HG03097 (cell line): ENCODE results near the gene ST6GALNAC3.
"Not testable (repeated sequence)": the region's sequence is repeated elsewhere in the genome, so short reads cannot be mapped to it uniquely, and the experiment has no call there.

Source experiments
- ATAC-seq: cut with Tn5 transposase; IDR thresholded peaks from one replicate; pipeline ENCODE4 v1.9.1; 2021; ENCODE audit not compliant: unreplicated experiment, low FRiP score

Gene ST6GALNAC3

DNA sequence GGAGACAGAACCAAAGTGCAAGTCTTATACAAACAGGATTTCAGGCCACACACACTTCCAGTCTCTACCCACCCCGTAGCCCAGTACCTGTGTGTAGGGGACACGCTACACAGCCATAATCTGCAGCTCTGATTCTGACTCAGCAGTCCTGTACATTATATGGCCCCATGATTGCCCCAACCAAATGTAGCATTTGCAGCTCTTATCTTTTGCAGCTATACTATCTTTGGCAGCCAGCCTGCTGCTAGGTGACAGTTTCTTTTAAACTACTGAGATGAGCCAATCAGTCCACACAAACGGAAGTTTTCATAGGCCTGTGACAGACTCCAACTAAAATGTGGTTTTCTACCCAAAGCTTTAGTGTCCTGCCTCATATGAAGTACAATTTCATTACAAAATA lies 533.2 kb downstream of the ST6GALNAC3 start:
- ATAC-seq = no peak

DNA sequence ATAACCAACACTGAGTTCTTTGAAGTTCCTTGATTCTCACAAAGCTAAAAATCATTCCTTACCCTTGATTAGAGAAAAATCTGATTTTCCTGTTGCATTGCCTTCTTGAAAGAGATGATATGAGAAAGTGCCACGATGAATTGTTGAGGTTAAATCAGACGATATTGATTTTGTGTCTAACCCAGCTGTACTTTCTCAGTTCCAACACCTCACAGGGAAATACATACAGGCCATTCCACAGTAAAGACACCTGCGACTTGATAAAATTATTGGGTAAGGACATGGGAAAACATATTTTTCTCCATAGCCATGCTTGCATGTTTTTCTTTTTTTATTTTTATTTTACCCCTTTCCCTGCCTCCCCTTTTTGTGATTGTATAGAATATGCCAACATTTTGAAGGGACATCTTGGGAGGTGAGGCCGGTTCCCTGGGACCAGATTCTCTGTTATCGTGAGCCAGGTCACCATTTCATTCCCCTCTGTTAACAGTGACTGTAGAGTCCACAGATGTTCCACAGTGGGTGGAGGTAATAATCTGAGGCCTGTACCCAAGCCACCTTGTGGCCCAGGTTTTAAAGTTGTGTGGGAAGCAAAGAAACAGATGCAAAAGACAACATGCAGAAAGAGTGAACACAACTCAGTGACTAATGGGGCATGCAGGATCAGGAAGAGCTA lies 537.4 kb downstream of the ST6GALNAC3 start:
- ATAC-seq = no peak

DNA sequence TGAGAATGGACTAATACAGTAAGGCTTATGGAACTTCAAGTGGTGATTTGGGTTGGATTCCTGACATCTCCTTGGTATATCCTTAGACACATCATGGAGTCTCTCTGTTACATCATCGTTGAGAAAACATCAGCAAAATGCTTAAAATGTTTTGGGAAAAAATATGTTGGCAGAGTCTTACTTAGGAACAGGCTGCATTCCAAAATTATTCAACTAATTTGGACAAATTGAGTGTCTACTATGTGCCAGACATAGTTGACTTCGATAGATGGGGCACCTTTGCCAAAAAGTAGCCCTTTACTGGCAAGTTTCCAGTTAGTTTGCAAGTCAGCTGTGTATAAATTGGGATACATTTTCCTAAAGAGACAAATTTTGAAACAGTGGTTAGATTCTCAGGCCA lies 539.3 kb downstream of the ST6GALNAC3 start:
- no peak for ATAC-seq

DNA sequence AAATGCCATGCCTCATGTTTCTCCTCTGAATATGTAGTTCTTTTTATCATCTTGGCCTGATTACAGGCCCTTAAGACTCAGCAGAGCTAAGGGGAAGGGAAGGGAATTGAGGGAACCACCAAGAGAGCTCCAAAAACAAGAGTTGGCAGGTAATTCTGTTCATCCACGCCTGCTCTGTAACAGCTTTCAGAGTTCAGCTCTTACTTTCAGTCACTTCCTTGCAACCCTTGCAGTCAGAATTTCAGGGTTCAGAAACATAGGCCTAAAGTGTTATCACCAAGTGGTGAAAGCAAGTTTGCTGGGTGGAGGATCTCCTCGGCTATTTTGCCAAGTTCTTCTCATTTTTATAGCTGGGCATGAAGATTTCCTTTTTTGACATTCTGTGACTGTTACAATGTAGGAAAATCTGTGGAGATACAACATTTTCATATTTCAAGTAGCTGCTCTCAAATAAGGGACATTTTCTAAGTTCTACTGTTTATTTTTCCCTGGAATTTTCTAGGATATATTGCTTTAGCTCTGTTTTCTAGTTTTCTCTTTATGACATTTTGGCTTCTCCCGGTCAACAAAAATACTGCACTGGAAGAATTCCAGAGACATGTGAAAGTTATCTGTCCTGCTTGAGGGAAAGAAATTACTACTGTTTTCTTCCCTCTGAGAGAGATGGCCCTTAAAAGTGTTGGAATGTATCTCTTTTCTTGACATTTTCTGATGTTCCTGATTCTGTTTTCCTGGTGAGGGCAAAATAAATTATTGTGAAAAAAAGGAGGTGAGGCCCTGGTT lies 540.9 kb downstream of the ST6GALNAC3 start:
- ATAC-seq = no peak

DNA sequence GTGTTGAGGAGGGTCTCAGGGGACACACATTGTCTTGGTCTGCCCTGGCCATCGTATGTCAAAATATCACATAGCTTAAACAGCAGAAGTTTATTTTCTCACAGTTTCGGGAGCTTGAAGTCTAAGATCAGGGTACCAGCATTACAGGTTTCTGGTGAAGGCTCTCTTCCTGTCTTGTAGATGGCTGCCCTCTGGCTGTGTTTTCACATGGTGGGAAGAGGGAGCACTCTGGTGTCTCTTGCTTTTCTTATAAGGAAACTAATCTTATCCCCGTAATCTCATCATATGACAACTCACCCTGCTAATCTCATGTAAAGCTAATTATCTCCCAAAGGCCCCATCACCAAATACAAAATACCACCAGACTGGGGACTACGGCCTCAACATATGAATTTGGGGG lies 545.8 kb downstream of the ST6GALNAC3 start:
- ATAC-seq = no peak

DNA sequence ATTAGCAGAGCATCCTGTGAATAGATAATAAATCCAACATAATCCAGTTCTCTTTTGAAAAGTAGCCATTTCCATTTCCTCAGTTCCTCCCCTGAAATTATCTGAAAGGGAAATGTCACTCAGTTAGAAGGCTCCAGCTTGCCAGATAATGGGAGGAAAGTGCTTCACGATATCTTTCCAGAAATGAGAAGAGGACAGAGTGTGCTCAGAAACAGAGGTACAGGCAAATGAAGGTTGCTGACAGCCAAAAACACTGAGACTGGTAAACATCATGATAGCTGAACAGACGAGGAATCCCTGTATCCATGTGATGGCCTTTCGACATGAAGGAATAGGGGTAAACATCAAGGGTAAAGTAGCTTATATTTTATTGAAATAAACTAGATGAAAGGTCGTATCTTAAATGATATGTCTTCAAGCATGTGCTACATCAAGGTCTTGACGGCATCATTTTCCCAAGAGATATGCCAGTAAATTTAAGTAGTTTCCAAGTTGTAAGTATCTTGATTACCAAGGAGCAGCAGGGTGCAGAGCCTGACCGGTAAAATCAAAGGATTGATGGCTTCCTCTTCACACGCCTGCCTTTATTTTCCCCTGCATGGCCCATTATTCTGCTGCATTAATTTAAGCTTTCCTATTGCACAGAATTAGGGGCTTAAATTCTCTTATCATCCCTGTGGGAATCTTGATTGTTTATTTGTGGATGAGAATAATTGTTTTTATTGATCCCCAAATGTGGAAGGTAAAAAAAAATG lies 548.4 kb downstream of the ST6GALNAC3 start:
- ATAC-seq = no peak

DNA sequence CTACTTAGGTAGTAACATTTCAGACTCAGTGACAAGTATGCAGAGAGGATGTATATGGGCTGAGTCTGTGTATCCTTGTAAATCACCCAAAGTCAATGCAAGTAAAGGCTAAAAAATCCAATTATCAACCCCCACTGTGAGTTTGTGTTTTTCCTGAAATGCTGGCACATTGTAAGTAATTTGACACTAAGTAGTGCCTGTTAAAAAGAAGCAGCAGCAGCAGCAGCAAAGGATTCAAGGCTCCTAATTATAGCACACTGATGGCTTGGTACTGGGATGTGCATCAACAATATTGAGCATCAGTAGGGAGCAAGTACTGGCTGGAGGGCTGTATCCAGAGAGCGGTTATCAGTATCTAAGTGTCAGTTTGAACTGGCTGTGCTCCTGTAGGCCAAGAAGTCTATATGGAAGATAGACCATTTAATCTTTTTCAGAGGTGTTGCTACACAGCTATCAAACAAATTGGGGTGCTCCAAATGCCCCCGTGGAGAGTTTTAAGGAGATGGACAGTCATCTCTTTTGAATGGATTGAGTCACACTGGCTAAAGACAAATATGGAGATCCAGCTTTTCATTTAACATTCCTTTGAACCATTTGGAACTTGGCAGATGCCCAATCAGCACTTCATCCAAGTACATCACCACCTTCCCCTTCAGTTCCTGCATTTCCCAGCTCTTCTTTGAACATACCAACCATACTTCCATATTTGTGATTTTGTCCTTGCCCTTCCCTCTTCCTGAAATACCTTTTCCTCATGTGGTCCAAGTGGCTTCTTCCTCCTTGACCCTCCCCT lies 551.5 kb downstream of the ST6GALNAC3 start:
- ATAC-seq = no peak

DNA sequence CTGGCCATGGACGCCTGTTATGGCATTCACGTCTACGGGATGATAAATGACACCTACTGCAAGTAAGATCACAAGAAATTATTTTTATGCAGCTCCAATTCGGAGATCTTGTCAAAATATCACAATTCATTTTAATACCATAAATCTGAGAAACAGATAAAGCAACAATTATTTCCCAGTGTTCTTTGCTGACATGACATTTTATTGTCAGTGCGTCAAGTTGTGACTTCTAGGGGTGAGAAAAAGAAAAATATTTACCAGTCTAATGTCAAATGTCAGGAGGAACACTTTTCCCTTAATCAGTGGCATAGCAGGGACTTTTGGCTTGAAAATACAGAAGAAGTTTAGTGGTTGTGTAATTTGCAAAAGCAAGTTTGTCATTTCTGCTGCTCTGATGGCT lies 553.0 kb downstream of the ST6GALNAC3 start:
- no peak for ATAC-seq

DNA sequence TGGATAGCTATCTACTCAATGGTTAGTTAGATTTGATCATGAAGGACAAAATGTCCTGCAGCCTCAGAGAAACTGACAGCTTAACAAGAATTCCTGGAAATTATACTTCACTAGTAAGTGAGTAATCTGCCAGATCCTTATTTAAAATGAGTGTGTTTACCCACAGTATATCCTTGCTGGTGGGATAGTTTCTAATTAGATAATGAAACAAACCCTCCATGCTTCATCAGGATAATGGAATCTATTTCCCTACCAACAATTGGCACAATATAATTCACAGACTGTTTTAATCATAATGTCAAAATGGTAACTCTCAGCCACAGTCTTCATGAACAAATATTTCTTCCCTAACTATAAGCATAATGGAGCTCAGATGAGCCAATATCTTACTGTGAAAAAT lies 553.4 kb downstream of the ST6GALNAC3 start:
- ATAC-seq = no peak

DNA sequence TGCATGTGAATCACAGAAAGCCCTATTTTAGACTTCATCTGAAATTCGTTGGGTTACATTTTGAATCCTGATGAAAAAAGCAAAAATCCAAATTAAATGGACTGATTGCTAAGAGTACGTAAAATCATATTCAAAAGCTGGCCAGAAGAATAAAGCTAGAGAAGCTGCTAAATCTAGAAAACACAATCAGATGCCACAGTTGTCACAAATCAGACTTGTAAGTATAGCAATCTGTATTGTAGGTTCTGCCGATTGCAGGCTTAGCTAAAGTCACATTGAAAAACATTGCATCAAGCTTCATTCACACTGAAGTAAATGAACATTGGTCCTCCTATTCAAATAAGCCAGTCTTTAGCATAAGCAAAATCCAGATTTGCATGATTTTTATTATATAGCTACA lies 557.6 kb downstream of the ST6GALNAC3 start:
- ATAC-seq = no peak

DNA sequence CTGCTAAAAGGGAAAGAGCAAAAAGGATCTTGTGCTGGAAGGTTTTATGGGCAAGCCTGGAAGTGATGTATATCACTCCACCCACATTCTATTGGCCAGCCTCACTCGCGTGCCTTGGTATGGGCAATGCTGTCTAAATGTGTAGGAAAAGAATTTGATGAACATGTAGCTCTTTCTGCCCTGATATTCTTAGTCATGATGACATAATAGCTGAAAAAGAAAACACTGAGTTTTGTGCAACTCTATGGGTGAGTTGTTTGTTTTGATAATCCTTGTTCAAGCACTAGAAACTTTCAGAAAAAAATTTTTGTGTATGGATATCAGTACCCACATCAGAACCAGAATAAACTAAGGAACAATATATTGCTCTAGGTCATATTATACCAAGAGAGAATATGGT lies 561.2 kb downstream of the ST6GALNAC3 start:
- ATAC-seq = no peak

DNA sequence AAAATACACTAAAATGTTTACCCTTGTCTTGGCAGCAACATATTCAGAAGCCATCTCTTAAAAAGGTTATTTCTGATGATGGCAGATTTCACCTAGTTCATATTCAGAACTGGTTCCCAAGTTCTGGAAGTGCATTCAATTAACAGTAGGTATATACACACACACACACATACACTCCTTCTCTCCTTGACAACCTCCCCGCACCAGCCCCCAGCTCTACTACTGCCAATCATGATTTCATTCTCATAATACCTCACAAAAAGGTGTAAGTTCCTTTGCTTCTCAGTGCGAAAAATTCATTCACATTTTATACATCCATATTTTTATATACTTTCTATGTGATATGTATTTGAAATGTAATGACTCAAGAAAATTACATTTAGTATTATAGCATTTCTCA lies 564.6 kb downstream of the ST6GALNAC3 start:
- ATAC-seq = no peak

DNA sequence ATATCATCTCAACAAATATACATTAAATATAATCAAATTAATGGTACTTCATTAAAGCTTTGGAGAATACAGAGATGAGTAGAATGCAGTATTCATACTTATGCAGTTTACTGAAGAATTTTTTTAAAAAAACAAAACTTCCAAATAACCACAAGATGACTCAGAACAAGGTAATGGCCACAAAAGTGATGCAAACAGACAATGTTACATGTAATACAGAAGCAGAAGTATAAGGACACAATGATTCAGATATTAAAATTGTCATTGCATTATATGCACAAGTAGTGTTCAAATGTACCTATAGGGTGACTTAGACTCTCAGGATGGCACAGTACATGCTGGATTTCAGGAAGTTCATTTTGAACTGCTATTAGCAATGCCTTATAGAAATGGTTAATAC lies 565.5 kb downstream of the ST6GALNAC3 start:
- no peak for ATAC-seq

DNA sequence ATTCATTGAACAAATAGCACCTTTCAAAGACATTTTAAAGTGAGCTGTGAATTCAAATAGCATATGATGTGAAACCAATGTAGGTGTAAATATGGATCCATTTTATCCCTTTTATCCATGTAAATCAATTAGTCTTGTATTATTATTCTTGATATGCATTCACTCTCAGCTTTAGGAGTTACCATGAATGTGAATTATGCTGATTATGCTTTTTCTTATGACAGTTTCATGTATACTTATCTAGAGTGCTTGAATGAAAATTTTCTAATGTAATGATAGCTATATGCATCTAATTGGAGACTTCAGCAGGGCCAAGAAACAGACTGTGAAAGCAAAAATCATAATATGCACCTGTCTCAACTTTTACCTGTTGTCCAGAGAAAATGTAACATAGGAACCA lies 566.2 kb downstream of the ST6GALNAC3 start:
- ATAC-seq = no peak

DNA sequence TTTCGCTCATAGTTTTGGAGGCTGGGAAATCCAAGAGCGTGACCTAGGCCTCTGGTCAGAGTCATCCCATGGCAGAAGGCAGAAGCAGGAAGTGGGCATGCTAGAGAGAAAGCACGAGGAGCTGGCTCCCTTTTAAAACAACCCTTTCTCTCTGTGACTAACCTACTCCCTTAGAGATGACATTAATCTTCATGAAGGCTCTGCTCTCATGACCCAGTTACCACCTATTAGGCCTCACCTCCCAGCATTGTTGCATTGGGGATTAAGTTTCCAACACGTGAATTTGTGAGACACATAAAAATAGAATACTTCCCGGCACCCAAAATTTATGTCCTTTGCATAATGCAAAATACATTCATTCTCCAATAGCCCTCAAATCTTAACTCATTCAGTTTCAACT lies 569.6 kb downstream of the ST6GALNAC3 start:
- ATAC-seq = no peak

DNA sequence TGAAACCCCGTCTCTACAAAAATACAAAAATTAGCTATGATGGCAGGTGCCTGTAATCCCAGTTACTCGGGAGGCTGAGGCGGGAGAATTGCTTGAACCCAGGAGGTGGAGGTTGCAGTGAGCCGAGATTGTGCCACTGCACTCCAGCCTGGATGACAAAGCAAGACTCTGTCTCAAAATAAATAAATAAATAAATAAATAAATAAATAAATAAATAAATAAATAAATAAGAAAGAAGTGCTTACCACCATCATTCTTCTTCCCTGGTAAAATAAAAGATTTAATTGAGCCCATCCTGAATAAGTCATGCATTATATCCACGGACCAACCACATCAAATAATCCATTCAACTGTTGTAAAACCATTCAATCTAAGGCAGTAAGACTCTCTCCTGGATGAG lies 578.3 kb downstream of the ST6GALNAC3 start:
- ATAC-seq = not testable (repeated sequence)

DNA sequence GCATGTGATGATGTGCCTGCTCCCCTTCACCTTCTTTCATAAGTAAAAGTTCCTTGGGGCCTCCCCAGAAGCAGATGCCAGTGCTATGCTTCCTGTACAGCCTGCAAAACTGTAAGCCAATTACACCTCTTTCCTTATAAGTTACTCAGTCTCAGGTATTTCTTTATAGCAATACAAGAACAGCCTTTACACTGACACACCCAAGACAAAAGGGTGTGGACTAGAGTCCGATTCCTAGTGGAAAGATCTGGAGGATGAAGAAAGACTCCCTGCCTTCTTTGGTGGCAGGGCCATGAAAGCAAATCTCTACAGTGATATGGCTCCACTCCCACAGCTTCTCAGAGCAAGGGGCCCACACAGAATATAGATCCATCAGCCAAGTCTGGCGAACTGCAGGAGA lies 583.1 kb downstream of the ST6GALNAC3 start:
- ATAC-seq = no peak

DNA sequence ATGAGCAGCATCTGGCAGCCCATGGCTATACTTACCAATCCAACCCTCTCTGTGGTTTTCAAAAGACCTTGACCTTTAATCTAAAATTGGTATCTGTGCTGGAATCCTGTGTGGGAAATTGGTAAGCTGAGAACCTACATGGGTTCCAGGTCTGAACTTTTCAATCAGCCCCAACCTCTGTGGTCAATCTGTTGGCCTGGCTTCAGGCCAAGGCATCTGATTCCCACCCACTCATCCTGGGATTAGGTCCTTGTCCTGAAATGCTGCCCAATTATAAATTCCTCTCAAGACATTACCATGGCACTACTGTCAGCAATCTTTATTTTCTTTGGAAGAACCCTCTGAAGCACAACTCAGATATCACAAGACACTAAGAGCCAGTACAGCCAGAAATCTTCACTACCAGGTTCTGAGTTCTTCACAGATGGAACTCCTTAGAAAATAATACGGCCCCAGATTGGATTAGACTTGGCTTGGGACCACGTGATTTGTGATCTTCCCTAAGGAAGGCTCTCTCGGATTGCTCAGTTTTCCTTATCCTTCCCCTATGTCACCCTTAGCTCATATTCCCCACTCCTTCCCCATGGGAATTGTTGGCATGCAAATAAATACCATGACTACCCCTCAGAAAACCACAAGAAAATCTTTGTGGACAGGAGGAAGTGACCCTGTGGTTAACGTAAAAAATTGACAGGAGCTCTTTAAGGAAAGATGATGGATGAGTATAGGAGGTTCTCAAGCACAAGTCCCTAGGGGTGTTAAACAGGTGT lies 584.8 kb downstream of the ST6GALNAC3 start:
- ATAC-seq = no peak

DNA sequence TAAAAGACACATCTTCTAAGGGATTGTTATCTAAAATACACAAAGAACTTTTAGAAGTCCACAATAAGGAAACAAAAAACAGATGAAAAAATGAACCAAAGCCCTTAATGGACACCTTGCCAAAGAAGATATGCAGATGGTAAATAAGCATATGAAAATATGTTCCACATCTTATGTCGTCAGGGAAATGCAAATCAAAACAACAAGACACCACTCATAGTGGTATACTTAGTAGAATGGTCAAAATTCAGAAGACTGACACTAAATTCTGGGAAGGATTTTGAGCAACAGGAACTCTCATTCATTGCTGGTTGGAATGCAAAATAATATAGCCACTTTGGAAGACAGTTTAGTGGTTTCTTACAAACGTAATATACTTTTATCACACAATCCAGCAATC lies 587.0 kb downstream of the ST6GALNAC3 start:
- no peak for ATAC-seq

DNA sequence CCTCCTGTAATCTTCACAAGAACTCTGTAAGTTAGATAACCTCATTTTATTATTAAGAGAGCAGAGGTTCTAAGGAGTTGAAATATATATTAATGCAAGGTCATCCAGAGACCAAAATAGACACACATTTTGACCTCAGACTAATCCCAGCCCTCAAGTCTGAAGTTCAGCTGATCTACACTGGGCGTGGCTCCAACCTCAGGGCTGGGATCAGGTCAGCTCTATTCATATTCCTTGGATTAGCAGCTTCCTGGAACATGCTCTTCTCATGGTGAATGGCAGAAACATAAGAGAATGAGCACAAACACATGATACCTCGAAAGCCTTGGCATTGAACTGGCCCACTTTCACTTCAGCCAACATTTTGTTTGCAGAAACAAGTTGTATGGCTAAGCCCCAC lies 592.0 kb downstream of the ST6GALNAC3 start:
- ATAC-seq = no peak
